ENCODE results near the gene SLC9A7.

Gene SLC9A7

DNA sequence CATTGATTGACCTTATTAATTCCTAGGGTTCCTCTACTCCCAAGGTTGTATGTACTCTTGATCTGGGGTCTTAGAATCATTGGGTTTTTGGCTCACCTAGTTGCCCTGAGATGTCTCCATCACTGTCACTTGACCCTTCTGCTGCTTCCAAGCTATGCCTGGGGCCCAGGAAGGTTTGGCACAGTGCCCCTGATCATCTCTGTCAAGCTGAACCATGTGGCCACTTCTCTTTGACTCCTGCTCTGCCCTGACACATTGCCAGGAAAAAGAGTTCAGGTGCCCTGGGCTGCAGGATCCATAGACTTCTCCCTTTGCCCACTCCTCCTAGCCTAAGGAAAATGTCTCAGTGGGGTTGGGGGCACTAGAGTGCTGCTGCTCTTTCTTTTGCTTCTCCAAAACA lies 189.3 kb downstream of the SLC9A7 start:
- no peak for DNase-seq

DNA sequence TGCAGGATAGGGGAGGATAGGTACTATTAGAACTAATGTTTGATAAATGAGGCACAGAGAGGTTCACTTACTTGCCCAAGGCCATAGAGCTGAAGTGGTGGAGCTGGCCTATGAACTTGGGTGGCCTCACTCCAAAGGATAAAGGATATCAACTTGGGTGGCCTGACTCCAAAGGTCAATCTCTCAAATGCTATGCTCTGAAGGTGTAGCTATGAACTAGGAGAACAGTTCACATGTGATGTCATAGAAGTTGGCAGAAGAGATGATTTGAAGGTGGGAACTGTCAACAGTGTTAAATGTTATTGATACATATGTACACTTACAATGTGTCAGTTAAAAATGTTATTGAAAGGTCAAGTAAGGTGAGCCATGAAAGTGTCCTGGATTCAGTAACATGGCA lies 191.5 kb downstream of the SLC9A7 start:
- no peak for DNase-seq

DNA sequence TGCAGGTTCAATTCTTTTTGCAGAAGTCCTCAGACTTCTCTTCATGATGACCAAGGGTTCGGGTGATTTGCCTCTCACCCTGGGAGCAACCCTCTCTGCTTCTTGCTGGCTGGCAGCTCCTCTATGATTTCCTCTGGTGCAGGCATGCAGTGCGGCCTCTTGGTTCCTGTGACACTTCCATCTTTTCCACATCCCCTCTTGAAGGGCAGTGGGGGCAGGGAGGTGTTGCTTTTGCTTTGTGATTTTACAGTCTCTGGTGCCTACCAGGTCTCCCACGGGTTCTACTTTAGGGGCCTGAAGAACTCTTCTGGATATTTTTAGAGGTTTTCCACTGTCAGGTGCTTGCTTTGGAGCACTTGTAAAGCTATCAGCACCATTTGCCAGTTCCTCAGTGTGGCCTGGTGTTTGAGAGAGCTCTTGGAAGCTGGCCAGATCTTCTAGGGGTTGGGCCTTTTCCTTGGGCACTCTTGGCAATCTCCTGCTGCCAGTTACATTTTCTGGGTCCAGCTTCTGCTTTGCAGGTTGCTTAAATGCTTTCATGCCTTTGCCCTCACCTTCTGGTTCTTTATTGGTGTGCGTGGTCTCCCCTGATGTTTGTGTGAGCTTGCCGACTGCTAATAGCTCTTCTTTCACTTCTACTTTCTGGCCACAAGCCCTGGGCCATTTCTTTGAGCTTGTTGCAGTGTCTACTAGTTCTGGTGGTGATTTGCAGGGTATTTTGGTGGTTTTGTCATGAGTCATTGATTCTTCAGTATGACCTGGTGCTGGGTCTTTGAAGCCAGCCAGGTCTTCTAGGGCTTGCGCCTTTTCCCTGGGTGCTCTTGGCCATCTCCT lies 196.9 kb downstream of the SLC9A7 start:
- DNase-seq, result no peak

DNA sequence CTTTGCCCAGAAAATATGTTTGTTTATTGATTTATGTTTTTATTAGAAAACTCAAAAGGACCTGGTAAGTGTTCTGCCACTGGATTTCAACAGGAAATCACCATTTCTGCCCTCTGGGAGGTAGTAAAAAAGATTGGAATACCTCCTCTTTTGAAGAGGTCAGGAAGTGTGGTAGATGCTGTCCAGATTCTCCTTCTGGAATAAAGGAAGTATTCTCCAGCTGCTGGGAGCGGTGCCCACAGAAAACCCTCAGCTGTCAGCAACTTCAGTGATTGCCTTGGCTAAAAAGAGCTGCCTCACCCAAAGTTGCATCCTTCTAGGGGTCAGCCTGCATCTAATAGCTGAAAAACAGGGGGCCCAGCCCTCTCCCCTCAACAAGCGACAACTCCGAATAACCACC lies 199.9 kb downstream of the SLC9A7 start:
- no peak for DNase-seq

DNA sequence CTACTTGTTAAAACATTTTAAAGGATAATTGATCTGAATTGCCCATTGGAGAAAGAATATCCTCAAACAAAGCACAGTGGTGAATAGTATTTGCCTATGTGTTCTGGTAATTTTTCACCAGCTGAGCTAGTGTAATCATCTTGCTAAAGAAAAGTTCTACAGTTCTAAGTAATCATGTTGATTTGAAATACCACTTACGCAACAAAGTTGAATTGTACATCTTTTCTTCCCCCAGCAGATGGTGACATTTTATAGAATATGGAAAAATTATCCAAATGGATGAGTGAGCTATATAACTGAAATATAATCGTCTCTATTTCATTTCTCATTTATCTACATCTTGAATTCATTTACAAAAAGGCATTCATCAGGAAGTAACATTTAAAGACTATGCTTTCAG lies 204.0 kb downstream of the SLC9A7 start:
- DNase-seq, result no peak

DNA sequence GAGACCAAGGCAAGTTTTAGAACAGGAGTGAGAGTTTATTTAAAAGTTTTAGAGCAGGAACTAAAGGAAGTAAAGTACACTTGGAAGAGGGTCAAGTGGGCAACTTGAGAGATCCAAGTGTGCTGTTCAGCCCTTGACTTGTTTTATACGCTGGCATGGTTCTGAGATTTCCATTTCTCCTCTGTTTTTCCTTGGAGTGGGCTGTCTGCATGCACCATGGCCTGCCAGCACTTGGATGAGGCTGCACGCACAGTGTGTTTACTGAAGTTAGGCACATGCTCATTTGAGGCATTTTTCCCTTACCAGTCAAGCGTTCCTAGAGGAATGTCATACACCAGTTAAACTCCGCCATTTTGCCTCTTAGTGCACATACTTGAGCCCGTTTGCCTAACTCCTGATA lies 205.0 kb downstream of the SLC9A7 start:
- no peak for DNase-seq

DNA sequence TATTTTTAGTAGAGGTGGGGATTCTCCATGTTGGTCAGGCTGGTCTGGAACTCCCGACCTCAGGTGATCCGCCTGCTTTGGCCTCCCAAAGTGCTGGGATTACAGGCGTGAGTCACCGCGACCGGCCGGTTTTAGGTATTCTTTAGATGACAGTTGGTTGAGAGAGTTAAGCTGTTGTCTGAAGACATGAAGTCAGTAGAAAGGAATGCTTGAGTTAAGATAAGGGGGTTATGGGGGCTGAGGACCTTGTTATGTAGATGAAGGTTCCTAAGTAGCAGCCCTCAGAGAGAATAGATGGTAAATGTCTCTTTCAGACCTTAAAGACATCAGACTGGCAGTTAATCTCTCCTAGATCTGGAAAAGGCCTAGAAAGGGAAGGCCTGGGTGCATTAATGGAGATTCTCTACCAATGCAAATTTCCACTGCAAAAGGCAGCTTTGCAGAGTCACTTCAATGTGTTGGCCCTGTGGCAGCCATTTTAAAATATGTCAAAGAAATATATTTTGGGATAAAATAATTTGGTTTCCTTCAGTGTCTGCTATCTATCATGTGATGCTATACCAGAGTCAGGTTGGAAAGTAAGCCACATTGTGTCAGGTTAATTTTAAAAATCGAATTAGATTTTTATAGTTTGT lies 207.3 kb downstream of the SLC9A7 start:
- DNase-seq, result no peak

DNA sequence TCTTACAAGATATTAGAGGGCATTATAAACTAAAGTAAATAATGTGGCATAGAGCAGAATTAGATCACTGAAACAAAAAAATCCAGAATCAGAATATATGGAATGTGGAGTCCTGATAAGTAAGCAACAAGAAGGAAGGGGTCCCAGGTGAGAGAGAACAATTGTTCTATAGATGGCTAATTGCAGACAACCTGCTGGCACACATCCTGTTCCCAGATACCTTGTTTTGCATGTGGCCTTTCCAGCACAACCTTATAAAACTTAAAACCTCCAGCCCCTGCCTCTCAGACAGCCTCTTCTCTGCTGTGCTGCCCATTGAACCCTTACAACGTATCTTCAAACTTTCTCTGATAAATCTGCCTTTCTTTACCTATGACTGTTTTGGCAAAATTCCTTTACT lies 209.0 kb downstream of the SLC9A7 start:
- no peak for DNase-seq
